Ovary (tissue), 3 donors: ENCODE data around the gene FAF2.
A peak's percentile ranks its signal among the peaks of the same experiment; 100 is the strongest.

ENCODE experiments used
- CTCF ChIP-seq, 3 donors: fragments of 450-650 bp in 2 of 3; fragments of 200-600 bp in 1 of 3; IDR thresholded peaks; one replicate each; pipeline versions ENCODE4 v1.5.1 to v1.8.0; 2016 to 2022; ENCODE audit warnings: antibody characterized with exemption in 3 of 3, mild to moderate bottlenecking in 1 of 3
- EP300 ChIP-seq: sonication (generic); formaldehyde crosslinking; IDR thresholded peaks from one replicate; pipeline ENCODE4 v1.6.1; 2017; ENCODE audit warnings: antibody characterized with exemption
- POLR2A ChIP-seq: fragments of 450-650 bp; IDR thresholded peaks from one replicate; pipeline ENCODE4 v1.6.1; 2017; ENCODE audit warnings: antibody characterized with exemption, mild to moderate bottlenecking, moderate library complexity
- donor health status: DM: no; HTN: no; CAD: no.

- no peak for TF ChIP-seq CTCF (IDR thresholded peaks at IDR 0.05)
- TF ChIP-seq EP300: no peak
- peak; percentile 26 for TF ChIP-seq POLR2A
Observed at GRCh38 chr5:176543428-176544182, 95.4 kb downstream of the FAF2 start.
